ENCODE measurements around the gene PRDX3.
"Not testable (repeated sequence)": the region's sequence is repeated elsewhere in the genome, so short reads cannot be mapped to it uniquely, and the experiment has no call there.

The PRDX3 gene

GRCh38 chr10:119205894-119206602 lies 27.4 kb upstream of the PRDX3 start:
- peak; percentile 64 for DNase-seq

DNA sequence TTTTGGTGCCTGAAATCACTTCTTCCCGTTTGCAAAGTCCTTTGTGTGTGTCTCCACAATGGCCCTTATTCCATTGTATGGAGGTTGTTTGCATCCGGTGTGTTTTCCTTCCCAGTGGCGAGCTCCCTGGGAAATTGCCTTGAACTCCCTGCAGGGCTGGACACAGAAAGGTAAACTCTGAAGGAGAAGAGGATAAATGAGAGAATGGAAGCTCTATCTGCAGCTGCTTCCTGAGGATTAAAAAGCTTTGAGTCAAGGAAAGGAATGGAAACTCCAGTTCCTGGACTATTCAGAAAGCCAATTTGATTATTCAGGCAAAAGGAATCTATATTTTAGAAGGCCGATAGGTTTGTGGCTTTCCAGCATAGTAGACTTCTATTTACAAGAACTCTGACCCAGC lies 24.4 kb upstream of the PRDX3 start:
- DNase-seq = no peak

DNA sequence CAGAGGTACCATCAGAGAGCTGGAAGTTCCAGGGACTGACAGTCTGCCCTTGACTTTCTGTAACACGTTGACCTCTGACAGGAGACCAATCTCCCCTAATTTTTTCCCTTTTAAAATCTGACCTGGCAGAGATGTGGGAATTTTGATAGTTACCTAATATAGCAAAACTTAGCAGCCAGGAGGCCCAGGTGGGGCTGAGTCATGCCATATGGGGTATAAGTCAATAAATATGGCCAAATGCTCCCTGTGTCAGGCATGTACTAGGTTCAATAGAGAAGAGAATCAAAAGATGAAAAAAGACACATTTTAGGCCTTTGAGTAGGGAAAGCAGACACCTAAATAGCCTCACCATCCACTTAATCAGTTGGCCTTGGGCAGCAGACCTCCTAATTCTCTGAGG lies 22.6 kb upstream of the PRDX3 start:
- DNase-seq = no peak

- DNase-seq = peak; percentile 56
These were observed 20.8 kb upstream of the PRDX3 start for GRCh38 chr10:119199231-119199992.

- no peak for DNase-seq
These were observed 19.8 kb upstream of the PRDX3 start for GRCh38 chr10:119198438-119198837.

DNA sequence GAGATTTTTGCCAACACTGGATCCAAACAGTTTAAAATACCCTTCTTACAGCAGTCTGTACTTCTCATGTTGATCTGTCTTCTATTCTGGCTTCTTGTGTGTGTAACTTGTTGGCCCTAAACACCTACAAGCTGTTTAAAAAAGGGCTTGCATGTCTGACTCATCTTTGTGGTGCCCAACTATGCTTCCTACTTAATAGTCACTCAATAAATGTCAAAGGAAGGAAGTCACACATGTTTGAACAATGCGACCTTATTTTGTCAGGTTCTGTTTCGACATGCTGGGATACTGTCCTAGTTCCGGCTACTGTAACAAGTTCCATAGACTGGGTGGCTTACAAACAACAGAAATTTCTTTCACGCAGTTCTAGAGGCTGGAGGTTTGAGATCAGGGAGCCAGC lies 19.3 kb upstream of the PRDX3 start:
- DNase-seq = no peak

GRCh38 chr10:119191881-119192280 lies 13.3 kb upstream of the PRDX3 start:
- no peak for DNase-seq

DNA sequence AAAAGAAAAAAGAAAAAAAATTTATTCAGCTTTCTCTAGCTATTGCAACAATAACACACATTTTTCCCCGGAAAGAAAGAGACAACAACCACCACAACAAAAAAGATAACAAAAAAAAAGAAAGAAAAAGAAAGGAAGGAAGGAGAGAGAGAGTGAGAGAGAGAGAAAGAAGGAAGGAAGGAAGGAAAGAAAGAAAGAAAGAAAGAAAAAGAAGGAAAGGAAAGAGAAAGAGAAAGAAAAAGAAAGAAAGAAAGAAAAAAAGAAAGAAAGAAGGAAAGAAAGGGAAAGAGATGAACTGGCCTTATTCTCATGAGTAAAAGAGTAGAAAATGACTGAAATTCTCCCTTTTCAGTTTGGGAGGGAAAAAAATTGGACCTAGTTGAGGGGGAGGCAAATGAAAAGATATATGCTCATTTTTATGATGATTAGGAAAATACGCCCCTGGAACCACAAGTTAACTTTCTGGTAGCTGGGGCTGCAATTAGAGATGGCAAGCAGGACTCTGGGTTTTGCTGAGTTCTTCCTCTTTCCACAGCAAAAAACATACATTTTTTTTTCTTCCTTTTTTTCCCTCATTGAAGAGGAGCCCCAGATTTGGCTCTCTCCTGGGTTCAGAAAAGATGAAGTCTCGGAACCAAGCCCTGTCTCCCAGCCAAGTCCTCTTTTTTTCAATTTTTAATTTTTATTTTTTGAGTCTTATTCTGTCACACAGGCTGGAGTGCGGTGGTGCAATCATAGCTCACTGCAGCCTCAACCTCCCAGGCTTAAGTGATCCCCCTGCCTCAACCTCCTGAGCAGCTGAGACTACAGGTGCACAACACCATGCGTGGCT lies 12.6 kb upstream of the PRDX3 start:
- DNase-seq = no peak

DNA sequence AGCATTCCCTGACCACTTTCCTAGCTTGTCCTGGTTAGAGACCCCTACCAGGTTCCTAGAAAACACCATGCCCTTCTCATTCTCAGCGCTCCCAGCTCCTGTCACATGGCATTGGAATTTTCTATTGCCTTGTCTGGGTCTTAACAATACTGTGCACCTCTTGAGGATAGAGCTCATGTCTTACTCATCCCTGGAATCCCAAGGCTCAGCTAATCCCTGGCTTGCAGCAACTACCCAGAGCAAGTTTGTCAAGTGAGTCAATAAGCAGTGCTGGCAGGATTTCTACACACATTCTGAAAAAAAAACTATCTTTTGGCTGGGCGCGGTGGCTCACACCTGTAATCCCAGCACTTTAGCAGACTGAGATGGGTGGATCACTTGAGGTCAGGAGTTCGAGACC lies 11.7 kb upstream of the PRDX3 start:
- peak; percentile 77 for DNase-seq

- peak; percentile 32 for DNase-seq
These were observed 11.2 kb upstream of the PRDX3 start for GRCh38 chr10:119189811-119190282.

GRCh38 chr10:119183664-119184412 lies 5.2 kb upstream of the PRDX3 start:
- no peak for DNase-seq

GRCh38 chr10:119180850-119181400 lies 2.3 kb upstream of the PRDX3 start:
- not testable (repeated sequence) for DNase-seq

GRCh38 chr10:119177708-119178371 lies 772 bp downstream of the PRDX3 start:
- DNase-seq = no peak

DNA sequence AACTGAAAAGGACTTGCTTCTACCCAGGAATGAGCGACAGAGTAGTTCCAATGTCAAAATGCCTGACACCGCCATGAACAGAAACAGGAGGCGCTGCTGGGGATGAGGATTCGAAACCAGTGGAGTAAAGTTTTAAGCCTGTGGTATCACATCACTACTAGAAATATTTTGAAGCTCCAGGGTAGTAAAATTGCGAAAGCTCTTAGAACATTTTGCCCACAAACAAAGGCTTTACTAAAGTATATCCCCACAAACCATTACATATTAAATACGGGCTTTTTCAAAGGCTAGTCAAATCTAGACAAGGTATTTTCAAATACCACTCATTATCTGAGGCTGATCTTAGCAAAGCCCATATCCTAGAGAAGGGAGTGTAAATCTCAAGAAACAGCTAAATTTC lies 2.4 kb downstream of the PRDX3 start:
- DNase-seq = no peak

GRCh38 chr10:119174109-119174508 lies 4.5 kb downstream of the PRDX3 start:
- no peak for DNase-seq

DNA sequence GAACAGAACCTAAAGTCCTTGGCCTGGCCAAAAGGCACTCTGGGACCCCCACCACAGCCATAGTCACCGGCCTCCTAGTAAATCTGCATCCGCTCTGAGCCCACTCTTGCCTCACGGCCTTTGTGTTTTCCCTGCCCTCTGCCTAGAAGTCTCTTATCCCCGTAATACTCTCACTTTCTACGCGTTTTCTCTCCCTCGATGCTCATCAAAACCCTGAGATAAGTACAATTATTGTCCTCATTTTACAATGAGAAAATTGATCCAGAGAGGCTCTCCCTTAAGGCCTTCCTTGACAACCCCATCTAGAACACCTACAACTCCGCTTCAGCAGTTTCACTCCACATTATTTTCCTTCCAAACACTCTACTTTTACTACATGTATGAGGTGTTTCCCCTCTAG lies 11.6 kb downstream of the PRDX3 start:
- DNase-seq = no peak

- DNase-seq = no peak
These were observed 12.0 kb downstream of the PRDX3 start for GRCh38 chr10:119166564-119166963.

GRCh38 chr10:119166118-119166500 lies 12.5 kb downstream of the PRDX3 start:
- no peak for DNase-seq

- peak; percentile 16 for DNase-seq
These were observed 13.2 kb downstream of the PRDX3 start, which contains the start of gene SFXN4 for GRCh38 chr10:119165171-119166117. Gene SFXN4, minus strand, starts transcription at chr10:119165714. Its CDS starts 67 bp downstream, at chr10:119165647.

- DNase-seq = no peak
These were observed 16.0 kb downstream of the PRDX3 start for GRCh38 chr10:119162452-119163092.

All from kidney glomerular epithelial cell (primary cell).